ENCODE data around the gene ECM2. TPM values are rescaled to one million over a fixed set of nuclear protein-coding genes. Genes with fewer than 3 reads are reported as not detected.

Gene ECM2
- total RNA-seq, 1 experiment from 2014 or later: not detected

DNA sequence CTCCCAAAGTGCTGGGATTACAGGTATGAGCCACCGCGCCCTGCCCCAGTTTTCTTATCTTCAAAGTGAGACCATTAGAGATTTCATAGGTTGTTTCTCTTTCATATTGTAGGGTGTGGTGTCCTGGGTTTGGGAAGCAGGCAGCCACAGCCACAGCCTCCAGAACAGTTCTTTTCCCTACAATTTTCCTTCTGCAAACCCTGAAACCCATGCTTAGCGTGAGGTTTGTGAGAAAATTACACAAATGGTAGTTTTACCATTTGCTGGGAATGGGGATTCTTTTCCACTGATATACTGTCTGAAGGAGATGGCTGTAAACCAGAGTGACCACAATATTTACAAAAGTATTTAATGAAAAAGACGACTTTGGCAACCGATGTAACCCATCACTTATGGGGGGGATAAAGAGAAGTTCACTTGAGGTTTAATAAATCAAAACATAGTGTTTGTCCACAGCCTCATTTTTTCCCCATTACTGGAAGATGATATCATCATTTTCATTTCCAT, 26.7 kb upstream of the ECM2 start:
- RAD21 ChIA-PET (ENCODE audit: low non-redundant PET in 1 of 2, low total read pairs in 2 of 2, uncharacterized antibody in 2 of 2, unreplicated experiment in 2 of 2): no interaction called here
- CTCF ChIA-PET: no interaction called here
- H3K27ac ChIP-seq (ENCODE audit: low read depth, low read length): no peak overlapping the region
- no peak for ATAC-seq
- intact Hi-C loops (cut with micrococcal nuclease): no loop called here
- H3K4me2 ChIP-seq (ENCODE audit: low read length): no peak overlapping the region
- H2AFZ ChIP-seq (ENCODE audit: low read depth, low read length, poor library complexity, severe bottlenecking): no peak overlapping the region
- peaks cover 3 to 10% of the 10 kb centered on the region in 2 experiments; a peak in 3 of 4 replicates for H3K4me1 ChIP-seq (ENCODE audit: control insufficient read depth in 1 of 2, insufficient read depth in 2 of 2, low read length in 2 of 2)
- H3K27me3 ChIP-seq (ENCODE audit: insufficient read depth, low read length): no peaks in the 10 kb centered on the region
- no peak overlapping the region for H3K9ac ChIP-seq (ENCODE audit: low read length)
- no peaks in the 10 kb centered on the region for H3K36me3 ChIP-seq (ENCODE audit: control insufficient read depth in 1 of 2, insufficient read depth in 2 of 2, low read length in 2 of 2)
- H4K20me1 ChIP-seq (ENCODE audit: insufficient read depth): no peaks in the 10 kb centered on the region
- no peaks in the 10 kb centered on the region for H3K79me2 ChIP-seq (ENCODE audit: insufficient read depth, low read length)
- H3K9me3 ChIP-seq (ENCODE audit: control insufficient read depth in 1 of 2, insufficient read depth in 1 of 2, low read depth in 1 of 2, low read length in 2 of 2): no peaks in the 10 kb centered on the region
- BruUV-seq (replicated peaks): no TSS peak
- no peak overlapping the region for H3K4me3 ChIP-seq (replicated peaks in 1 of 2; ENCODE audit: low read depth in 1 of 2, low read length in 2 of 2)
- POLR2A ChIA-PET: no interaction called here
- no peak for DNase-seq (ENCODE audit: low read depth, low spot score)
- no peaks in the 10 kb centered on the region for H3K9me2 ChIP-seq (ENCODE audit: insufficient read depth)
- TF ChIP-seq, protein P1, sequence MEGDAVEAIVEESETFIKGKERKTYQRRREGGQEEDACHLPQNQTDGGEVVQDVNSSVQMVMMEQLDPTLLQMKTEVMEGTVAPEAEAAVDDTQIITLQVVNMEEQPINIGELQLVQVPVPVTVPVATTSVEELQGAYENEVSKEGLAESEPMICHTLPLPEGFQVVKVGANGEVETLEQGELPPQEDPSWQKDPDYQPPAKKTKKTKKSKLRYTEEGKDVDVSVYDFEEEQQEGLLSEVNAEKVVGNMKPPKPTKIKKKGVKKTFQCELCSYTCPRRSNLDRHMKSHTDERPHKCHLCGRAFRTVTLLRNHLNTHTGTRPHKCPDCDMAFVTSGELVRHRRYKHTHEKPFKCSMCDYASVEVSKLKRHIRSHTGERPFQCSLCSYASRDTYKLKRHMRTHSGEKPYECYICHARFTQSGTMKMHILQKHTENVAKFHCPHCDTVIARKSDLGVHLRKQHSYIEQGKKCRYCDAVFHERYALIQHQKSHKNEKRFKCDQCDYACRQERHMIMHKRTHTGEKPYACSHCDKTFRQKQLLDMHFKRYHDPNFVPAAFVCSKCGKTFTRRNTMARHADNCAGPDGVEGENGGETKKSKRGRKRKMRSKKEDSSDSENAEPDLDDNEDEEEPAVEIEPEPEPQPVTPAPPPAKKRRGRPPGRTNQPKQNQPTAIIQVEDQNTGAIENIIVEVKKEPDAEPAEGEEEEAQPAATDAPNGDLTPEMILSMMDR (IDR thresholded peaks at IDR 0.05 in 2 of 3, conservative IDR thresholded peaks at IDR 0.05 in 1 of 3; ENCODE audit: borderline replicate concordance in 1 of 3, insufficient read depth in 1 of 3, low read depth in 2 of 3, low read length in 2 of 3): no peak
- TF ChIP-seq JUND (IDR thresholded peaks at IDR 0.05) (no peak), POLR2A (IDR thresholded peaks at IDR 0.05; ENCODE audit: borderline replicate concordance, extremely low read depth, insufficient read depth, insufficient read length) (no peak), CEBPB (IDR thresholded peaks at IDR 0.05; ENCODE audit: low read depth) (no peak), TCF7L2 (IDR thresholded peaks at IDR 0.05; ENCODE audit: borderline replicate concordance, extremely low read depth, insufficient read depth, insufficient read length) (no peak), YY1 (IDR thresholded peaks at IDR 0.05; ENCODE audit: extremely low read depth, insufficient replicate concordance, low read depth, low read length) (no peak), EZH2phosphoT487 (IDR thresholded peaks at IDR 0.05; ENCODE audit: borderline replicate concordance) (no peak)
- TF ChIP-seq, protein P2, sequence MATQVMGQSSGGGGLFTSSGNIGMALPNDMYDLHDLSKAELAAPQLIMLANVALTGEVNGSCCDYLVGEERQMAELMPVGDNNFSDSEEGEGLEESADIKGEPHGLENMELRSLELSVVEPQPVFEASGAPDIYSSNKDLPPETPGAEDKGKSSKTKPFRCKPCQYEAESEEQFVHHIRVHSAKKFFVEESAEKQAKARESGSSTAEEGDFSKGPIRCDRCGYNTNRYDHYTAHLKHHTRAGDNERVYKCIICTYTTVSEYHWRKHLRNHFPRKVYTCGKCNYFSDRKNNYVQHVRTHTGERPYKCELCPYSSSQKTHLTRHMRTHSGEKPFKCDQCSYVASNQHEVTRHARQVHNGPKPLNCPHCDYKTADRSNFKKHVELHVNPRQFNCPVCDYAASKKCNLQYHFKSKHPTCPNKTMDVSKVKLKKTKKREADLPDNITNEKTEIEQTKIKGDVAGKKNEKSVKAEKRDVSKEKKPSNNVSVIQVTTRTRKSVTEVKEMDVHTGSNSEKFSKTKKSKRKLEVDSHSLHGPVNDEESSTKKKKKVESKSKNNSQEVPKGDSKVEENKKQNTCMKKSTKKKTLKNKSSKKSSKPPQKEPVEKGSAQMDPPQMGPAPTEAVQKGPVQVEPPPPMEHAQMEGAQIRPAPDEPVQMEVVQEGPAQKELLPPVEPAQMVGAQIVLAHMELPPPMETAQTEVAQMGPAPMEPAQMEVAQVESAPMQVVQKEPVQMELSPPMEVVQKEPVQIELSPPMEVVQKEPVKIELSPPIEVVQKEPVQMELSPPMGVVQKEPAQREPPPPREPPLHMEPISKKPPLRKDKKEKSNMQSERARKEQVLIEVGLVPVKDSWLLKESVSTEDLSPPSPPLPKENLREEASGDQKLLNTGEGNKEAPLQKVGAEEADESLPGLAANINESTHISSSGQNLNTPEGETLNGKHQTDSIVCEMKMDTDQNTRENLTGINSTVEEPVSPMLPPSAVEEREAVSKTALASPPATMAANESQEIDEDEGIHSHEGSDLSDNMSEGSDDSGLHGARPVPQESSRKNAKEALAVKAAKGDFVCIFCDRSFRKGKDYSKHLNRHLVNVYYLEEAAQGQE (IDR thresholded peaks at IDR 0.05; ENCODE audit: low read depth): no peak

All from HCT116 (cell line).